GM21576 (cell line): ENCODE data around the gene ZNF143.

Experiments used
- ATAC-seq: cut with Tn5 transposase; IDR thresholded peaks from one replicate; pipeline ENCODE4 v1.9.1; 2021; ENCODE audit warnings: mild to moderate bottlenecking, moderate library complexity; ENCODE audit not compliant: unreplicated experiment

The ZNF143 gene

DNA sequence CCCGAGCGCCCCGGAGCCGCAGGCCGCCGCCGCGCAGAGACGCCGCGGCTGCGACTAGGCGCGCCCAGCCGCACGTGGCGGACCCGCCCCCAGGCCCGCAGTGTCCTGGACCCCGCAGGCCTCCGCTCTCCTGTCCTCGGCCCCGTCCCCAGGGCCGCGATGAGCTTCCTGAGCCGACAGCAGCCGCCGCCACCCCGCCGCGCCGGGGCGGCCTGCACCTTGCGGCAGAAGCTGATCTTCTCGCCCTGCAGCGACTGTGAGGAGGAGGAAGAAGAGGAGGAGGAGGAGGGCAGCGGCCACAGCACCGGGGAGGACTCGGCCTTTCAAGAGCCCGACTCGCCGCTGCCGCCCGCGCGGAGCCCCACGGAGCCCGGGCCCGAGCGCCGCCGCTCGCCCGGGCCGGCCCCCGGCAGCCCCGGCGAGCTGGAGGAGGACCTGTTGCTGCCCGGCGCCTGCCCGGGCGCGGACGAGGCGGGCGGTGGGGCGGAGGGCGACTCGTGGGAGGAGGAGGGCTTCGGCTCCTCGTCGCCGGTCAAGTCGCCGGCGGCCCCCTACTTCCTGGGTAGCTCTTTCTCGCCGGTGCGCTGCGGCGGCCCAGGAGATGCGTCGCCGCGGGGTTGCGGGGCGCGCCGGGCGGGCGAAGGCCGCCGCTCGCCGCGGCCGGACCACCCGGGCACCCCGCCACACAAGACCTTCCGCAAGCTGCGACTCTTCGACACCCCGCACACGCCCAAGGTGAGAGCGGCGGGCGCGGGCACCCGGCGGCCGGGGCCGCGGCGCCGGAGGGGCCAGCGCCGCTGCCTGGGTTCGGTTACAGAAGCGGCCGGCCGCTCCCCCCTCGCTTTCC is 113.2 kb downstream of the ZNF143 start:
- ATAC-seq, result peak; percentile 4

DNA sequence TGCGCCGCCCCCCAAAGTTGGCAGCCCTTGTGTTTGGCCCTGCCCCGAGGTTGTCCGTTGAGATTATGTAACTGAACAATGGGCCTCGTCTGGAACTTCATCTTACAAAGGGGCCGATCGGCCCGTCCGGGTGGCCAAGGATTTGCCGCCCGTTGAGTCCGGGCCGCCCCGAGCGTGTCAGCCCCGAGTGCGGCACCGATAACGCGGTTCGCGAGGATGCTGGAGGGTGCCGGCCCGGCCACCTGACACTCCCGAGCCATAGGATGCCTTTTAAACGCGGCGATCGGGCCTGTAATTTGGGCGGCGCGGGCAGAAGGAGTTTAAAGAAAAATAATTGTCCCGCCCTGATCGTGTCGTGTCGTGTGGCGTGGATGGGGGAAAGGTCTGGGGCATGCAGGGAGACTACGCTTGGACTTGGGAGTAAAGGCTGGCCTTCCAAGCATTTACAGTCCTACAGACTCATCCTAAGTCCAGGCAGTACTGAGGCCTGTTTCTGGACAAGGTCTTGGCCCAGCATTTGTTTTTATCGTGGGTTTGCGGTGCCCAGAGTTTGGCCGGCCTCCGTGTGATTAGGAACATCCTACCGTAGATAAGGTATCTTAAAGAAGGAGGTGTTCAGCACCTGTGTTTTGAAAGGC is 113.9 kb downstream of the ZNF143 start:
- ATAC-seq, result no peak

DNA sequence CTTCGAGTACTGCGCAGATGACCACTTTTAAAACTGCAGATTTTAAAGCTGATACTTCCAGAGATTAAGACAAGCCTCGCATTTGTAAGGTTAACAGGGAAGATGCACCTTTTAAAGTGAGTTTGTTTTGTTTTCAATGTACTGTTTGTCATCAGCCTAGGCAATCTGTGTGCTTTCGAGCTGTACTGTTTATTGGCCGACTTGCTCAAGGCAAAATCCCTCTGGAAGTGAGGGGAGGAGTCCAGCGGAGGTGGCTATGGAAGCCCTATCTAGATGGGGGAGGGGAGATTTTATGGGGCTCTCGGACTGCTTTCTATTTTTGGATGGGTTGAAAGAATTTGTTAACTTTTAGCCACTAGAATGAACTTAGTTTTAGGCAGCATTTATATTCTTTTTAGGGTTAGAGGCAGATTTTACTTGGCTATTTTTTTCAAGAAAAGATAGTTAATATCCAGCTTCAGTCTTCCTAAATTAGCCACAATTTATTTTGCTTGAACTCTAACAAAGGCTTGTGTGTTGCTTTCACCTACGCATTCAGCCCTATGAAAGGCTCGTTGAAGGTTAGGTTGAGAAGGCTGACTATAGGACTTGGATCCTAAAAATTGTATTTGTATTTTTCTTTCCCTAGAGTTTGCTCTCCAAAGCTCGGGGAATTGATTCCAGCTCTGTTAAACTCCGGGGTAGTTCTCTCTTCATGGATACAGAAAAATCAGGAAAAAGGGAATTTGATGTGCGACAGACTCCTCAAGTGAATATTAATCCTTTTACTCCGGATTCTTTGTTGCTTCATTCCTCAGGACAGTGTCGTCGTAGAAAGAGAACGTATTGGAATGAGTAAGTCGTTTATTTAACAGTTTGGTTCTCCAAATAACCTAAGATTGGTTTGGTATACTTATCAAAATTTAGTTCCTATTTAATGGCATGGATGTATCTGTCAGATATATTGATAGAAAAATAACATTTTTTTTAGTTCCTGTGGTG is 114.7 kb downstream of the ZNF143 start:
- ATAC-seq, result no peak

DNA sequence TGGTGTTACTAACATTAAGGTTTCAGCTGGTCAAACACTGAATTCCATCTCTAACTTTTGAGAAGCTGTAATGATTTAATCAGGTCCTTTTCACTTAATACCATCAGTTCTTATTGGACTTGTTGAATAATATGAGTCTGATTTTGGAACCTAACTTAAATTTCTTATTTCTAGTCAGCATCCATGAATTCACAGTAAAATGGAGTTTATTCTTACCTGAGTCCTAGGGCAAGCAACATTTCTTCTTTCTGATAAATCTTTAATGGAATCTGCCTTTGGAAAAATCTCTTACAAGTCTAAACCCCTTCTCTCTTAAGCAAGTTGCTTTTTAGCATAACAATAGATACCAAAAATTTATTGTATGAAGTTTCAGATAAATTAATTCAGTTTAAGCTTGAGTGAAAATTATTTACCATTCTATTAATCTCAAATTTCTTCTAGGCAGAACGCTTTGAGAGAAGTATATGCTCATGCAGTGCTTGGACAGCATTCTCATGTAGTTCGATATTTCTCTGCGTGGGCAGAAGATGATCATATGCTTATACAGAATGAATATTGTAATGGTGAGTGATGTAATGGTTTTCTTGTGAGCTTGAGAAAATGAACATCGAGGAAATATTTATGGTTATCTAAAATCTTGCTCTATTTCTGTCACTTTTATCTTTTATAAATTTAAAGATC is 116.0 kb downstream of the ZNF143 start:
- no peak for ATAC-seq

DNA sequence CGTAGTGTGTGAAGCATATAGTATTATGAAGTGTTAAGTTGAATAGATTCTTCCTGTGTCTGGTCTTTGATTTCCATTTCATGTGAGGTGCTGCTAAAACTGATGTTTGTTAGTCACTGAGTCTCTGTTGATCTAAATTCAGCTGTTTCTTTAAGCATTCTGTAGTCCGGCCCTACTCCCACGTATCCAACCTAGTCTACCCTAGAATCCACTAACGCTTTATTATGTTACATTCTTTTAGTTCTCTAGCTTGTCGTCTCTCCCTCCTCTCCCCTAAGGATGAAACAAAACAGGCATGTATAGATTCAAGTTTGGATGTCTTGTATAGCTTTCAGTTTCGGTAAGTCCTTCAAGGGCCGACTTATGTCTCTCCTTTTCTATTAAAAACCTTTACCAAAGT is 116.7 kb downstream of the ZNF143 start:
- no peak for ATAC-seq
